Body of pancreas (tissue), 4 donors: ENCODE results near the gene DOCK2.

Source experiments
- CTCF ChIP-seq, 7 experiments: fragments of 450-650 bp in 4 of 7; fragments of 200-600 bp in 3 of 7; sonication (generic) in 3 of 7; IDR thresholded peaks; one replicate each; pipeline ENCODE4 v1.5.1; 2016 to 2019; ENCODE audit warnings: antibody characterized with exemption in 7 of 7
- POLR2A ChIP-seq, 3 donors: fragments of 450-650 bp; IDR thresholded peaks; one replicate each; pipeline ENCODE4 v1.6.1; 2016; ENCODE audit warnings: antibody characterized with exemption in 3 of 3, mild to moderate bottlenecking in 2 of 3

- TF ChIP-seq CTCF (IDR thresholded peaks at IDR 0.05) (no peak), POLR2A (IDR thresholded peaks at IDR 0.05) (no peak)
These were observed 304.5 kb downstream of the DOCK2 start for GRCh38 chr5:169941542-169941941.
